DMS53 treated with DMSO at 0.1 percent for 48 hours (cell line): ENCODE results near the gene ZNF300.
"Not testable (repeated sequence)": the region's sequence is repeated elsewhere in the genome, so short reads cannot be mapped to it uniquely, and the experiment has no call there.

ENCODE experiments used
- DNase-seq: peaks from one replicate; lab custom pipeline; 2025; ENCODE audit not compliant: unreplicated experiment; lab: John Stamatoyannopoulos, UW

ZNF300 gene

GRCh38 chr5:150904479-150905311 lies at the start of gene ZNF300:
TSS of gene ZNF300 (minus strand) at chr5:150904980. CDS start at chr5:150903155, 1,825 bp downstream.
- DNase-seq = peak; percentile 95

GRCh38 chr5:150948539-150948938 lies 43.8 kb upstream of the ZNF300 start:
- no peak for DNase-seq

- peak; percentile 67 for DNase-seq
These were observed 41.6 kb upstream of the ZNF300 start for GRCh38 chr5:150946351-150946905.

GRCh38 chr5:150945947-150946346 lies 41.2 kb upstream of the ZNF300 start:
- DNase-seq = no peak

GRCh38 chr5:150945486-150945885 lies 40.7 kb upstream of the ZNF300 start:
- DNase-seq = no peak

- DNase-seq = peak; percentile 7
These were observed 26.7 kb upstream of the ZNF300 start for GRCh38 chr5:150931368-150931965.

- no peak for DNase-seq
These were observed 13.8 kb upstream of the ZNF300 start for GRCh38 chr5:150918613-150919012.

- no peak for DNase-seq
These were observed 7.6 kb upstream of the ZNF300 start for GRCh38 chr5:150912312-150912814.

GRCh38 chr5:150905312-150905683 lies 518 bp upstream of the ZNF300 start:
- DNase-seq = no peak

- no peak for DNase-seq
These were observed 3.3 kb downstream of the ZNF300 start for GRCh38 chr5:150901446-150901845.

- DNase-seq = no peak
These were observed 9.1 kb downstream of the ZNF300 start for GRCh38 chr5:150895431-150896428.

GRCh38 chr5:150879358-150879757 lies 25.4 kb downstream of the ZNF300 start:
- DNase-seq = no peak

GRCh38 chr5:150862070-150862469 lies 42.7 kb downstream of the ZNF300 start:
- no peak for DNase-seq

GRCh38 chr5:150860246-150860821 lies 44.4 kb downstream of the ZNF300 start:
- no peak for DNase-seq

- not testable (repeated sequence) for DNase-seq
These were observed 48.1 kb downstream of the ZNF300 start for GRCh38 chr5:150856700-150857099.

GRCh38 chr5:150853561-150853960 lies 51.2 kb downstream of the ZNF300 start:
- DNase-seq = no peak

GRCh38 chr5:150851039-150851438 lies 53.7 kb downstream of the ZNF300 start:
- no peak for DNase-seq

- DNase-seq = no peak
These were observed 56.5 kb downstream of the ZNF300 start for GRCh38 chr5:150848271-150848670.

GRCh38 chr5:150847334-150847695 lies 57.5 kb downstream of the ZNF300 start:
- DNase-seq = no peak

GRCh38 chr5:150846654-150847333 lies 58.0 kb downstream of the ZNF300 start:
- peak; percentile 90 for DNase-seq
